RWPE2 (cell line): ENCODE results near the gene CCNH.

ENCODE experiments used
- ATAC-seq: fragments of 200-7000 bp; cut with Tn5 transposase; 3 replicates; pipeline ENCODE4 v1.9.1; 2021; ENCODE audit warnings: low read depth
- DNase-seq: peaks from one replicate; pipeline ENCODE4 v3.0.0-alpha.2; 2020; ENCODE audit warnings: low spot score
- H3K27ac ChIP-seq: fragments of 450-650 bp; 2 replicates; pipeline ENCODE4 v1.5.1; 2017; ENCODE audit warnings: mild to moderate bottlenecking; ENCODE audit not compliant: poor library complexity, severe bottlenecking
- H3K27me3 ChIP-seq: fragments of 250-450 bp; sonication (Bioruptor Pico); 2 replicates; pipeline ENCODE4 v1.5.1; 2021; ENCODE audit warnings: mild to moderate bottlenecking, moderate library complexity; ENCODE audit not compliant: insufficient read depth, poor library complexity, severe bottlenecking
- H3K36me3 ChIP-seq: fragments of 250-450 bp; sonication (Bioruptor Pico); 2 replicates; pipeline ENCODE4 v1.5.1; 2020; ENCODE audit warnings: low read depth, mild to moderate bottlenecking, moderate library complexity
- H3K4me1 ChIP-seq: fragments of 250-450 bp; sonication (Bioruptor Pico); 2 replicates; pipeline ENCODE4 v1.5.1; 2021; ENCODE audit warnings: mild to moderate bottlenecking, moderate library complexity; ENCODE audit not compliant: insufficient read depth, poor library complexity, severe bottlenecking
- H3K4me3 ChIP-seq: fragments of 250-450 bp; sonication (Bioruptor Pico); 2 replicates; pipeline ENCODE4 v1.5.1; 2021; ENCODE audit warnings: mild to moderate bottlenecking, moderate library complexity; ENCODE audit not compliant: severe bottlenecking
- H3K9me3 ChIP-seq: fragments of 250-450 bp; sonication (Bioruptor Pico); 2 replicates; pipeline ENCODE4 v1.5.1; 2021; ENCODE audit warnings: mild to moderate bottlenecking, moderate library complexity; ENCODE audit not compliant: severe bottlenecking
- CTCF ChIP-seq: fragments of 450-650 bp; IDR thresholded peaks from one replicate; pipeline ENCODE4 v1.5.1; 2017; ENCODE audit warnings: mild to moderate bottlenecking, moderate library complexity; ENCODE audit not compliant: poor library complexity, severe bottlenecking

Gene CCNH

GRCh38 chr5:87347272-87347671 is 65.5 kb downstream of the CCNH start:
- H3K27ac ChIP-seq, result no peak overlapping the region
- no peaks in the 10 kb centered on the region for H3K27me3 ChIP-seq
- TF ChIP-seq CTCF, result no peak
- ATAC-seq (no peak), DNase-seq (no peak)
- H3K4me3 ChIP-seq, result no peak overlapping the region
- peaks cover 96% of the 10 kb centered on the region for H3K36me3 ChIP-seq
- H3K9me3 ChIP-seq, result no peaks in the 10 kb centered on the region
- H3K4me1 ChIP-seq, result peaks cover 10% of the 10 kb centered on the region
